ENCODE measurements around the gene GBA2. TPM values are rescaled to one million over a fixed set of nuclear protein-coding genes. Genes with fewer than 3 reads are reported as not detected.

The GBA2 gene
- total RNA-seq, 1 donor from 2014 or later = 52.1 TPM

DNA sequence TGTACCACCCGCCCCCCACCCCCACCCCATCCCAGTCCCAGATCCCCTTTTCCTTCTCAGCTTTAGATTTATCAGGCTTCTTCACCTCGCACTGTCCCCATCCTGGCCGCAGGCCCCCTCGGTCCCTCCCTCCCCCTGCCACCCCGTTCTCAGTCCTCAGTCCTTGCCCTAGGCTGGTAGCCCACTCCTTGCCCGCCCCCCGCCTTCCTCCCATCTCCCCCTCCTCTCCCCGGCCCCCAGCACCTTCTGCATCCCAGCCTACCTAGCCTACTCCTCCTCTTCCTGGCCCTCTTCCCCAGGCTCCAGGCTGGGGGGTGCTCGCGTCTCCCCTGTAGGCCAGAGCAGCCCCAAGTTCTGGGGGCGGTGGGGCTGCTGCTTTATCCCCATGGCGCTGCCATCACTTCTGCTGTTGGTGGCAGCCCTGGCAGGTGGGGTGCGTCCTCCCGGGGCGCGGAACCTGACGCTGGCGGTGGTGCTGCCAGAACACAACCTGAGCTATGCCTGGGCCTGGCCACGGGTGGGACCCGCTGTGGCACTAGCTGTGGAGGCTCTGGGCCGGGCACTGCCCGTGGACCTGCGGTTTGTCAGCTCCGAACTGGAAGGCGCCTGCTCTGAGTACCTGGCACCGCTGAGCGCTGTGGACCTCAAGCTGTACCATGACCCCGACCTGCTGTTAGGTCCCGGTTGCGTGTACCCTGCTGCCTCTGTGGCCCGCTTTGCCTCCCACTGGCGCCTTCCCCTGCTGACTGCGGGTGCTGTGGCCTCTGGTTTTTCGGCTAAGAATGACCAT lies 43.2 kb upstream of the GBA2 start:
- DNase-seq (ENCODE audit: low spot score) = no peak
- peak overlapping the region; percentile 63 for H3K4me3 Mint-ChIP-seq (ENCODE audit: unreplicated experiment)
- TF ChIP-seq, protein P1, sequence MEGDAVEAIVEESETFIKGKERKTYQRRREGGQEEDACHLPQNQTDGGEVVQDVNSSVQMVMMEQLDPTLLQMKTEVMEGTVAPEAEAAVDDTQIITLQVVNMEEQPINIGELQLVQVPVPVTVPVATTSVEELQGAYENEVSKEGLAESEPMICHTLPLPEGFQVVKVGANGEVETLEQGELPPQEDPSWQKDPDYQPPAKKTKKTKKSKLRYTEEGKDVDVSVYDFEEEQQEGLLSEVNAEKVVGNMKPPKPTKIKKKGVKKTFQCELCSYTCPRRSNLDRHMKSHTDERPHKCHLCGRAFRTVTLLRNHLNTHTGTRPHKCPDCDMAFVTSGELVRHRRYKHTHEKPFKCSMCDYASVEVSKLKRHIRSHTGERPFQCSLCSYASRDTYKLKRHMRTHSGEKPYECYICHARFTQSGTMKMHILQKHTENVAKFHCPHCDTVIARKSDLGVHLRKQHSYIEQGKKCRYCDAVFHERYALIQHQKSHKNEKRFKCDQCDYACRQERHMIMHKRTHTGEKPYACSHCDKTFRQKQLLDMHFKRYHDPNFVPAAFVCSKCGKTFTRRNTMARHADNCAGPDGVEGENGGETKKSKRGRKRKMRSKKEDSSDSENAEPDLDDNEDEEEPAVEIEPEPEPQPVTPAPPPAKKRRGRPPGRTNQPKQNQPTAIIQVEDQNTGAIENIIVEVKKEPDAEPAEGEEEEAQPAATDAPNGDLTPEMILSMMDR (IDR thresholded peaks at IDR 0.05) = no peak
- no peak overlapping the region for H3K27ac Mint-ChIP-seq (ENCODE audit: unreplicated experiment)
- no peaks in the 10 kb centered on the region for H3K36me3 Mint-ChIP-seq (ENCODE audit: low read depth)
- no peaks in the 10 kb centered on the region for H3K27me3 Mint-ChIP-seq (ENCODE audit: low read depth)
- no peaks in the 10 kb centered on the region for H3K9me3 Mint-ChIP-seq (ENCODE audit: low read depth)
- H3K4me1 Mint-ChIP-seq (ENCODE audit: low read depth) = peaks cover 49% of the 10 kb centered on the region

DNA sequence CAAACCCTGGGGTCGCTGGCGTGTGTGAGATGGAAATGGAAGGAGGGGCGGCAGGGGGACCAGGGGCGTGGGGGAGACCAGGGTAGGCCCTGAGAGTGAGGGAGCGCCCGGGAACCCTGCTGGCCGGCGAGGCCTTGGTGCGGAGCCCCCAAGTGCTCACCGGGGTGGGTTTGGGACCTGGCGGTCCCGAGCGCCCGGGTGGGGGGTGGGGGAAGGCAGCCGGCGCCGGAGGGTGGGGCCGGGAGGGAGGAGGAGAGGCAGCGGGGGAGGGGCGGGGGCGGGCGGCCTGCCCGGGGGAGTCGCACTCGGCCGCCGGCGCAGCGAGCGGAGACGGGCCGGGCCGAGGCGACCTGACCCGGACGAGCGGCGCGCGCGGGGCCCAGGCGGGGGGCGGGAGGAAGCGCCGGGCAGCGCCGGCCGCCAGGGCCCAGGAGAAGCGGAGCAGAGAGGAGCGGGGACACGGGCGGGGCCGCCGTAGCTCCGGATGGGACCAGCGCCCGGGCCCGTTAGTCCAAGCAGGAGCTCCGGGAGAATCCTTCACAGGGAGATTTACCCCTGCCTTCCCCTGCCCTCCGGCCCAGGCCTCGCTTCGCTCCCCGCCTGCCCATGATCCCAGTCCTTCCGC lies 42.4 kb upstream of the GBA2 start, which contains the start of gene NPR2:
NPR2 (plus strand) TSS at position 295 of the 625 bp plus-strand sequence. CDS start 818 bp downstream, outside the sequence.
- Mint-ChIP-seq H3K36me3 (ENCODE audit: low read depth) (no peaks in the 10 kb centered on the region), H3K4me3 (ENCODE audit: unreplicated experiment) (peak within 1 kb of the TSS; percentile 74), H3K9me3 (ENCODE audit: low read depth) (no peaks in the 10 kb centered on the region), H3K4me1 (ENCODE audit: low read depth) (peaks cover 45% of the 10 kb centered on the region), H3K27ac (ENCODE audit: unreplicated experiment) (peak within 1 kb of the TSS; percentile 79), H3K27me3 (ENCODE audit: low read depth) (no peaks in the 10 kb centered on the region)
- TF ChIP-seq, protein P1 (IDR thresholded peaks at IDR 0.05) = peak; percentile 28
- DNase-seq (ENCODE audit: low spot score) = no peak

DNA sequence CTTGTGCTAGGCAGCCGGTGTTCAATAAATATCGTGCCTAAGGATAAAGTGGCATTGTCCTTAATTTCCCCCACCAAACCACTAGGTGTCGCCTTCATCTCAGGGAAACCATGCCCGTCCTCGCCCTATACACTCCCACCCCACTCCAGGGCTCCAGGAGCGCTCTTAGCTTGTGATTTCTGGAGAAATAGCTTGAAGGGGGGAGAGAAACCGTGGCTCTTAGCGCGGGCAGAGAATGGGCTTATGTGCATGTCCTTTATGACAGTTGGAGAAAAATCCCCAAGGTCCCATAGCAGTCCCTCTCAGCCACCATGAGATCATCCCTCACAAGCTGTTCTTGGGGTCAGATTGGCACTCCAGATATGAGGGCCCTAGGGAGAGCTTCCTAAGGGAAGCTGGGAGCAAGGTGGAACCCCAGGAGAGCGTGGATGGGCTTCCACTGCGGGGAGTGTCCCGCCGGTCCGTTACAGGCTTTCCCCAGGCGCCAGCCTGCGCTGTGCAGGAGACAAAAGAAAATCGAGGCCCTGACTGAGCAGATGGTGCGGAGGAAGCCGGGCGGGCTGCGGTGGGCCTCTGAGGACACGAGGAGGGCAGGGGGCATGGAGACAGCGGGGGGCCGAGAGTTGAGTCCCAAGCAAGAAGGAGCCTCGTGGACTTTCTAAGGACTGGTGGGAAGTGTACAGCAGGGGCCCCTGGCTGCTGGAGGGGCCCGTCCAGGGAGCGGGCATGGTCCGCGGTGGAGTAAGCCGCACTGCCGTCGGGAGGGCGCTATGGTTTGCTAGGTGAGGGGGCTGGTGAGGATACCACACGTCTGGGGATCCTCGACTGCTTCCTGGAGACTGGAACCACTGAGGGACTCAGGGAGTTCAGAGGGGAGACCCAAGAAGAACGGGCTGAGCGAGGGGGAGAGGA lies 41.6 kb upstream of the GBA2 start:
- TF ChIP-seq, protein P1 (IDR thresholded peaks at IDR 0.05) = peak; percentile 92
- Mint-ChIP-seq H3K9me3 (ENCODE audit: low read depth) (no peaks in the 10 kb centered on the region), H3K27ac (ENCODE audit: unreplicated experiment) (peak overlapping the region; percentile 79), H3K36me3 (ENCODE audit: low read depth) (no peaks in the 10 kb centered on the region), H3K4me3 (ENCODE audit: unreplicated experiment) (peak overlapping the region; percentile 74), H3K27me3 (ENCODE audit: low read depth) (peaks cover 2% of the 10 kb centered on the region), H3K4me1 (ENCODE audit: low read depth) (peaks cover 43% of the 10 kb centered on the region)
- DNase-seq (ENCODE audit: low spot score) = no peak

DNA sequence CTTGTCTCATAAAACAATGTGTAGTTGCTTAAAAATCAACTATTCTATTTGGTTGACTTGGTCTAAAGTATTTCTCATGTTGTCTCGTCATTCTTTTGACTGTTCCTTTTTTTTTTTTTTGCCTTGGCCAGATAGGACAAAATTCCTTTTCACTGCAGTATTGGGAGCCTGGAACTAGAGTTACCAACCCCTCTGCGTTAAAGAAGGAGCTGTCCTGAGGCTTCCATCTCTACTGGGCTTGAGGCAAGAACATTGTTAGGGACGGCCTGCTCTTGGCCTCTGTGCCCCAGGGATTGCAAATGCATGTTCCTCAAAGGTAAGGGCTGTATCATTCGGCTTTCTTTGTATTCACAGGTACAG lies 41.0 kb upstream of the GBA2 start:
- no peak overlapping the region for H3K4me3 Mint-ChIP-seq (ENCODE audit: unreplicated experiment)
- TF ChIP-seq, protein P1 (IDR thresholded peaks at IDR 0.05) = no peak
- H3K36me3 Mint-ChIP-seq (ENCODE audit: low read depth) = no peaks in the 10 kb centered on the region
- H3K9me3 Mint-ChIP-seq (ENCODE audit: low read depth) = no peaks in the 10 kb centered on the region
- no peak for DNase-seq (ENCODE audit: low spot score)
- H3K27ac Mint-ChIP-seq (ENCODE audit: unreplicated experiment) = no peak overlapping the region
- peaks cover 36% of the 10 kb centered on the region for H3K4me1 Mint-ChIP-seq (ENCODE audit: low read depth)
- H3K27me3 Mint-ChIP-seq (ENCODE audit: low read depth) = peaks cover 3% of the 10 kb centered on the region

DNA sequence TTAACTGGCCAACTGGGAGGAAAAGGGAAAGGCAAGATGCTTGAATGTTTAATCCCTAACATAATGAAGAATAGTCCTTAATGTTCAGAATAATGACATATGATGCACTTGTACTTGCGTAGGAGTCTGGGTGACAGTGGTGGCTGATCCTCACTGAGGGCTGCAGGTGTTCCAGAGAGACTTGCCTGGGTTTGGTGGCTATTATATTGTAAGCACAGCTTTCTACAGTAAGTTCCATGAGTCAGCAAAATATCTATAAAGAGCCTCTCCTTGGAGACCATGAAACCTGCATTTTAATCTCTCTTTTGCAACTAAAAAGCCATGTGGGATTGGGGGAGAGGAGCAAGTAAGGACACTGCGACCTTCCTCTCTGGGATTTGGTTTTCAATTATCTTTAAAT lies 40.5 kb upstream of the GBA2 start:
- Mint-ChIP-seq H3K4me3 (ENCODE audit: unreplicated experiment) (no peak overlapping the region), H3K36me3 (ENCODE audit: low read depth) (no peaks in the 10 kb centered on the region), H3K27me3 (ENCODE audit: low read depth) (peaks cover 3% of the 10 kb centered on the region), H3K4me1 (ENCODE audit: low read depth) (peaks cover 32% of the 10 kb centered on the region), H3K27ac (ENCODE audit: unreplicated experiment) (no peak overlapping the region), H3K9me3 (ENCODE audit: low read depth) (no peaks in the 10 kb centered on the region)
- TF ChIP-seq, protein P1 (IDR thresholded peaks at IDR 0.05) = no peak
- no peak for DNase-seq (ENCODE audit: low spot score)

Measured in chondrocyte (in vitro differentiated cells).